ENCODE data around the gene LIN37. TPM values are rescaled to one million over a fixed set of nuclear protein-coding genes. Genes with fewer than 3 reads are reported as not detected.
A peak's percentile ranks its signal among the peaks of the same experiment; 100 is the strongest.

LIN37 gene
- polyA plus RNA-seq: 10 to 100 TPM in 2 of 3 donors, 1 to 10 TPM in 1; 9.7 to 15.2 (median 12.6) TPM

- H3K9me3 Mint-ChIP-seq: no peaks in the 10 kb centered on the region
- H3K4me1 Mint-ChIP-seq: peaks cover 47 to 54% of the 10 kb centered on the region in 2 donors
- peaks cover 0 to 5% (median 0%) of the 10 kb centered on the region in 3 donors for H3K36me3 Mint-ChIP-seq
- peak within 1 kb of the TSS; percentile 96 to 98 (median 96) for H3K4me3 Mint-ChIP-seq
- peaks cover 6 to 9% (median 7%) of the 10 kb centered on the region in 3 donors for H3K27me3 Mint-ChIP-seq (ENCODE audit: low read depth in 3 of 3)
- peak; percentile 99 for DNase-seq
- H3K27ac Mint-ChIP-seq: peak within 1 kb of the TSS; percentile 83 to 95 (median 93)
These were observed at the start of gene LIN37 for GRCh38 chr19:35748106-35749020. LIN37 (plus strand) TSS chr19:35748576; CDS start chr19:35748725, 149 bp downstream.

- DNase-seq: peak; percentile 86 to 89 (median 87)
- H3K27ac Mint-ChIP-seq: peak overlapping the region; percentile 35 to 91 (median 84)
- peaks cover 5 to 9% of the 10 kb centered on the region in 2 donors for H3K4me1 Mint-ChIP-seq
- H3K4me3 Mint-ChIP-seq: peak overlapping the region; percentile 94 to 99 (median 96)
- H3K27me3 Mint-ChIP-seq (ENCODE audit: low read depth in 3 of 3): peaks cover 0 to 9% (median 2%) of the 10 kb centered on the region in 3 donors
- no peaks in the 10 kb centered on the region for H3K36me3 Mint-ChIP-seq
- no peaks in the 10 kb centered on the region for H3K9me3 Mint-ChIP-seq
These were observed 46.0 kb upstream of the LIN37 start for GRCh38 chr19:35702223-35703012.

- Mint-ChIP-seq H3K9me3 (no peaks in the 10 kb centered on the region), H3K27me3 (ENCODE audit: low read depth in 3 of 3) (peaks cover 2 to 9% (median 2%) of the 10 kb centered on the region in 3 donors), H3K4me1 (peaks cover 5 to 9% of the 10 kb centered on the region in 2 donors), H3K27ac (no peak overlapping the region), H3K36me3 (no peaks in the 10 kb centered on the region), H3K4me3 (peak overlapping the region in 1 of 5 donors; percentile 96)
- no peak for DNase-seq
These were observed 45.0 kb upstream of the LIN37 start for GRCh38 chr19:35703343-35703742.

DNA sequence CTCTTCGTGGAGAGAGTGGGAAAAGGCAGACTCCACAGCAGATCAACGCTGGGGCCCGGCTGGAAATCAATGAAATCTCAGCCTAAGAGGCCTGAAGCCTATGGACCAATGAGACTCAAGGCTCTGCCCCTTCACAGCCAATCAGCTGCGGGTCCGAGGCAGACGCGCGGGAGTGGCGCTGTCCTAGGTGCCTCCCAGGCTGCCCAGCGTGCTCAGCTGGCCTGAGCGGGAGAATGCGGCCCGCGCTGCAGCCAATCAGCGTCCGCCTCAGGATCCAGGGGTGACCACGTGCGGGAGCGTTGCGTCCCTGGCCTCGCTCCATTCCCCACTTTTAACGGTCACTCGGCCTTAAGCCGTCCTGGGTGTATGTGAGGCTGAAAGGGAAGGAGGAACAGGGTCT is 44.2 kb upstream of the LIN37 start, which contains the start of gene ZBTB32:
TSS of gene ZBTB32 (plus strand) at position 341 of the 400 bp plus-strand sequence. CDS start 10,069 bp downstream, outside the sequence.
- Mint-ChIP-seq H3K27me3 (ENCODE audit: low read depth in 3 of 3) (peaks cover 2 to 9% (median 2%) of the 10 kb centered on the region in 3 donors), H3K4me3 (no peak within 1 kb of the TSS), H3K9me3 (no peaks in the 10 kb centered on the region), H3K36me3 (no peaks in the 10 kb centered on the region), H3K4me1 (peaks cover 5 to 9% of the 10 kb centered on the region in 2 donors), H3K27ac (no peak within 1 kb of the TSS)
- no peak for DNase-seq

GRCh38 chr19:35708391-35708790 is 40.0 kb upstream of the LIN37 start:
- DNase-seq: no peak
- no peaks in the 10 kb centered on the region for H3K9me3 Mint-ChIP-seq
- no peaks in the 10 kb centered on the region for H3K36me3 Mint-ChIP-seq
- no peak overlapping the region for H3K4me3 Mint-ChIP-seq
- peaks cover 2 to 4% (median 3%) of the 10 kb centered on the region in 3 donors for H3K27me3 Mint-ChIP-seq (ENCODE audit: low read depth in 3 of 3)
- H3K4me1 Mint-ChIP-seq: no peaks in the 10 kb centered on the region
- H3K27ac Mint-ChIP-seq: no peak overlapping the region

DNA sequence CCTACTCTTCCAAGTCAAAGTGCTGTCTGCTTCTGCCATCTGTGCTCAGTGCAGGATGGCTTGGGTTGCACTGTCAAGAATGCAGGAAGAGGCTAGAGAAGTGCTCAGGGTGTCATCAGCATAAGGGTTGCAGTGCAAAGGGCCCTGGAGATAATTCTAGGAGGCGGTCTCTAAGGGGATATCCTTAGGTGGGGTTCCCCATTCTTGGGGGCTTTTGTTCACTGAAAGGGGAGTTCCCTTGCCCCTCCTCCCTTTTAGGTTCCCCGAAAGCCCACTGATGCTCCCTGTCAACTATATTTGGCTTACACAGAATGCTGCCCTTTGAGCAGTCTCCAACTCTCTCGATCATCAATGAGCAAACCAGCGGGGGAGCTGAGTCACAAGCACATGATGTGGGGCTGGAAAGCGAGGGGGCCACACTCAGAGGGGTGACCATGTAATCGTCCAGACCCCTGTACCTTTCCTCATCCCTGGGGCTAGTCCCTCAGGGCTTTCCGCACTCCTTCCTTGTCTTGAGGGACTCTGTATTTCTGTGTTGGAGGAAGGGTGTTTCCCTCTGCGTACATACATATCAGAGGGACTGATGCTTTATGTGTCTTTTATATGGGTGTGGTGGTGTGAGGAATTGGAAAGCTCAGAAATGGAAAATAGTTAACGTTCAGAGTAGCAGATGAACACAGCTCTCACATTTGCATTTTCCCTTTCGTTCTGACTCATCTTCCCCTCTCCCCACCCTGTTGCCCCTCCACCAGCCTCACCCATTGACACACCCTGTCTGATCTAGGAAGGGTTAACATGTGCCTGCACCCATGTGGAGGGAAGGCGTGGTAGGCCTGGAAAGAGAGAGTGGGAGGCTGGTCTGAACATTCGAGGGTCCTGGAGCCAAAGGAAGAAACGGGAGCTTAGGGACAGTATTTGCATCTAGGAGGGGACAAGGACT is 37.3 kb upstream of the LIN37 start:
- DNase-seq: no peak
- peak overlapping the region in 1 of 6 donors; percentile 60 for H3K27ac Mint-ChIP-seq
- no peak overlapping the region for H3K4me3 Mint-ChIP-seq
- no peaks in the 10 kb centered on the region for H3K36me3 Mint-ChIP-seq
- H3K4me1 Mint-ChIP-seq: peaks cover 3 to 6% of the 10 kb centered on the region in 2 donors
- H3K27me3 Mint-ChIP-seq (ENCODE audit: low read depth in 3 of 3): peaks cover 3 to 4% (median 4%) of the 10 kb centered on the region in 3 donors
- no peaks in the 10 kb centered on the region for H3K9me3 Mint-ChIP-seq

GRCh38 chr19:35712567-35713505 is 35.5 kb upstream of the LIN37 start:
- Mint-ChIP-seq H3K4me3 (peak overlapping the region in 1 of 5 donors; percentile 1), H3K9me3 (no peaks in the 10 kb centered on the region), H3K4me1 (peaks cover 12 to 15% of the 10 kb centered on the region in 2 donors), H3K36me3 (no peaks in the 10 kb centered on the region), H3K27me3 (ENCODE audit: low read depth in 3 of 3) (peaks cover 2 to 3% (median 3%) of the 10 kb centered on the region in 3 donors), H3K27ac (peak overlapping the region in 2 of 6 donors; percentile 73 to 78)
- DNase-seq: peak in 1 of 3 donors; percentile 38

DNA sequence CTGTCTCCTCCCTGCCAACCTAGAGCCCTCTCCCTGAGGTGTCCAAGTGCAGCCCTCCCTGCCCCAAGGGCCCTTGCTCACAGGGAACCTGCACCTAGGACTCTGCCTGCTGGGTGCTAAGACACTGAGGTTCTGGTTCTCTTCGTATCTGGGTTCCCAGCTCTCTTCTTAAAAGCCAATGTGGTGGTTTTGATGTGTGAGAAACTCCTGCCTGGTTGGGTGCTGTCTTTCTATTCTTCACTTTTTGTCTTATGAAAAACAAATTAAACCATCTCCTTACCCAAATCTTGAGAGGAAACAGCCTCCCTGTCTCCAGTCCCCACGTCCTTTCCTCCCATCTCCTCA is 34.9 kb upstream of the LIN37 start:
- Mint-ChIP-seq H3K9me3 (no peaks in the 10 kb centered on the region), H3K36me3 (no peaks in the 10 kb centered on the region), H3K27ac (peak overlapping the region in 2 of 6 donors; percentile 31 to 40), H3K4me1 (peaks cover 13 to 16% of the 10 kb centered on the region in 2 donors), H3K27me3 (ENCODE audit: low read depth in 3 of 3) (peaks cover 2 to 3% (median 3%) of the 10 kb centered on the region in 3 donors), H3K4me3 (no peak overlapping the region)
- no peak for DNase-seq

GRCh38 chr19:35713904-35714495 is 34.4 kb upstream of the LIN37 start:
- H3K4me3 Mint-ChIP-seq: no peak overlapping the region
- no peaks in the 10 kb centered on the region for H3K36me3 Mint-ChIP-seq
- peaks cover 18 to 20% of the 10 kb centered on the region in 2 donors for H3K4me1 Mint-ChIP-seq
- peak overlapping the region in 1 of 6 donors; percentile 31 for H3K27ac Mint-ChIP-seq
- H3K9me3 Mint-ChIP-seq: no peaks in the 10 kb centered on the region
- H3K27me3 Mint-ChIP-seq (ENCODE audit: low read depth in 3 of 3): peaks cover 3 to 5% (median 3%) of the 10 kb centered on the region in 3 donors
- DNase-seq: no peak

DNA sequence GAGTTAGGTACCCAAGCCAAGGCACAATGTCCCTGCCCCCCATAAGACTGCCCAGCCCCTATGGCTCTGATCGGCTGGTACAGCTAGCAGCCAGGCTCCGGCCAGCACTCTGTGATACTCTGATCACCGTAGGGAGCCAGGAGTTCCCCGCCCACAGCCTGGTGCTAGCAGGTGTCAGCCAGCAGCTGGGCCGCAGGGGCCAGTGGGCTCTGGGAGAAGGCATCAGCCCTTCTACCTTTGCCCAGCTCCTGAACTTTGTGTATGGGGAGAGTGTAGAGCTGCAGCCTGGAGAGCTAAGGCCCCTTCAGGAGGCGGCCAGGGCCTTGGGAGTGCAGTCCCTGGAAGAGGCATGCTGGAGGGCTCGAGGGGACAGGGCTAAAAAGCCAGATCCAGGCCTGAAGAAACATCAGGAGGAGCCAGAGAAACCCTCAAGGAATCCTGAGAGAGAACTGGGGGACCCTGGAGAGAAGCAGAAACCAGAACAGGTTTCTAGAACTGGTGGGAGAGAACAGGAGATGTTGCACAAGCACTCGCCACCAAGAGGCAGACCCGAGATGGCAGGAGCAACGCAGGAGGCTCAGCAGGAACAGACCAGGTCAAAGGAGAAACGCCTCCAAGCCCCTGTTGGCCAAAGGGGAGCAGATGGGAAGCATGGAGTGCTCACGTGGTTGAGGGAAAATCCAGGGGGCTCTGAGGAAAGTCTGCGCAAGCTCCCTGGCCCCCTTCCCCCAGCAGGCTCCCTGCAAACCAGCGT is 33.6 kb upstream of the LIN37 start:
- H3K27me3 Mint-ChIP-seq (ENCODE audit: low read depth in 3 of 3): peaks cover 3 to 5% (median 3%) of the 10 kb centered on the region in 3 donors
- no peak for DNase-seq
- H3K9me3 Mint-ChIP-seq: no peaks in the 10 kb centered on the region
- H3K27ac Mint-ChIP-seq: peak overlapping the region in 2 of 6 donors; percentile 42 to 55
- H3K4me3 Mint-ChIP-seq: peak overlapping the region in 4 of 5 donors; percentile 27 to 44 (median 36)
- H3K4me1 Mint-ChIP-seq: peaks cover 26% of the 10 kb centered on the region in 2 donors
- H3K36me3 Mint-ChIP-seq: no peaks in the 10 kb centered on the region

- H3K27ac Mint-ChIP-seq: peak overlapping the region in 1 of 6 donors; percentile 55
- H3K36me3 Mint-ChIP-seq: peaks cover 0 to 3% (median 0%) of the 10 kb centered on the region in 3 donors
- no peak overlapping the region for H3K4me3 Mint-ChIP-seq
- peaks cover 3 to 5% (median 3%) of the 10 kb centered on the region in 3 donors for H3K27me3 Mint-ChIP-seq (ENCODE audit: low read depth in 3 of 3)
- peaks cover 29 to 31% of the 10 kb centered on the region in 2 donors for H3K4me1 Mint-ChIP-seq
- DNase-seq: no peak
- H3K9me3 Mint-ChIP-seq: no peaks in the 10 kb centered on the region
These were observed 33.0 kb upstream of the LIN37 start for GRCh38 chr19:35715355-35715809.
